Fibroblast of lung (primary cell): ENCODE measurements around the gene CA12.

Experiments
- CTCF ChIP-seq, 2 donors: IDR thresholded peaks in 1 of 2; conservative IDR thresholded peaks in 1 of 2; 1 replicate in 1 of 2; 2 replicates in 1 of 2; pipeline ENCODE4 v1.5.1; 2011 to 2012; ENCODE audit warnings: low read length in 2 of 2, control low read depth in 1 of 2, inconsistent platforms in 1 of 2, low read depth in 1 of 2, mild to moderate bottlenecking in 1 of 2
- EZH2 ChIP-seq: IDR thresholded peaks from 2 replicates; pipeline ENCODE4 v1.5.1; 2012; ENCODE audit warnings: low read length, control low read depth, mild to moderate bottlenecking; ENCODE audit errors: missing control alignments

DNA sequence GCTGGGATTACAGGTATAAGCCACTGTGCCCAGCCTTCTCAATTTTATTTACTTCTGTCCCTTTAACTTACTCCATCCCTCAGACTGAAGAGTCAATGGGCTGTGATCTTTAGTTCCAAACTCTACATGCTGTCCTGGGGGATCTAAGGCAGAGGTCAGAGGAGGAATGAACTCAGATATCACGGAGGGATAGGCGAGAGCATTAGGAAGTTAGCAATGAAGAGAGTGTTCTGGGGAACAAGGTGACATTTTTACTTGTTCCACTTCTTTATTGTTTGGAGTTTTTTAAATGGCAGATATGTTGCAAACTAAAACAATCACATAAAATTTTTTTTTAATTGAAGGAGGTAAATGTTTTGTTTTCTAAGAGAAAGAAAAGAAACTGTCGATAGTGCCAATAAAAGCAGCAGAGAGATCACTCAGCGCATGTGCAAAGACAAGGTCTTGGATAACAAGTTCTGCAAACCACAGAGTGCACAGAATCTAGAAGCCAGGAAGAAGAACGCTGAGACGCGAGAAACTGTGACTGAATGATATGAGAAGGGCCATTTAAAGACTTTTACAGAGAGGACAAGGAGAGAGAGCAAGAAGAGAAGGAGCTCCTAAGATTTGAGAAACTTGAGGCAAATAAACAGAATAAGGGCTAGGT lies 10.8 kb upstream of the CA12 start:
- TF ChIP-seq CTCF (conservative IDR thresholded peaks at IDR 0.05 in 1 of 2, IDR thresholded peaks at IDR 0.05 in 1 of 2; ENCODE audit: low read depth in 1 of 2, low read length in 2 of 2) (no peak), EZH2 (no peak)
